WTC11 (cell line): ENCODE measurements around the gene NTRK2.

Experiments
- CTCF ChIP-seq: fragments of 200-600 bp; IDR thresholded peaks from 2 replicates; pipeline ENCODE4 v1.8.0; 2022; ENCODE audit warnings: antibody characterized with exemption
- ETV6 ChIP-seq: sonication (generic); formaldehyde crosslinking; IDR thresholded peaks from 2 replicates; pipeline ENCODE4 v1.8.1; 2022; ENCODE audit warnings: mild to moderate bottlenecking, missing genetic modification reagents
- FOXP1 ChIP-seq: sonication (generic); formaldehyde crosslinking; IDR thresholded peaks from 2 replicates; pipeline ENCODE4 v1.8.0; 2022; ENCODE audit warnings: missing genetic modification reagents, mild to moderate bottlenecking, moderate library complexity, borderline replicate concordance
- MLX ChIP-seq: sonication (generic); formaldehyde crosslinking; IDR thresholded peaks from 2 replicates; pipeline ENCODE4 v1.8.1; 2023; ENCODE audit warnings: mild to moderate bottlenecking, missing genetic modification reagents, moderate library complexity
- RORB ChIP-seq: fragments of 250-450 bp; sonication (Bioruptor Pico); IDR thresholded peaks from 2 replicates; pipeline ENCODE4 v1.9.0; 2021; ENCODE audit warnings: mild to moderate bottlenecking
- SP1 ChIP-seq: sonication (generic); formaldehyde crosslinking; conservative IDR thresholded peaks from 2 replicates; pipeline ENCODE4 v1.8.1; 2022; ENCODE audit warnings: missing genetic modification reagents
- TCF7 ChIP-seq: sonication (generic); formaldehyde crosslinking; IDR thresholded peaks from 2 replicates; pipeline ENCODE4 v1.8.0; 2022; ENCODE audit warnings: mild to moderate bottlenecking, low read depth, missing genetic modification reagents, moderate library complexity
- USF1 ChIP-seq: sonication (generic); formaldehyde crosslinking; IDR thresholded peaks from 2 replicates; pipeline ENCODE4 v1.8.0; 2022; ENCODE audit warnings: mild to moderate bottlenecking, missing genetic modification reagents
- ZNF317 ChIP-seq: sonication (generic); formaldehyde crosslinking; IDR thresholded peaks from 2 replicates; pipeline ENCODE4 v1.8.1; 2023; ENCODE audit warnings: low read depth, mild to moderate bottlenecking, moderate library complexity, missing genetic modification reagents, borderline replicate concordance

- TF ChIP-seq FOXP1 (no peak), CTCF (no peak), TCF7 (no peak), MLX (CRISPR knock-in tag) (no peak), RORB (CRISPR knock-in tag) (no peak), SP1 (CRISPR knock-in tag) (no peak), USF1 (CRISPR knock-in tag) (no peak), ZNF317 (CRISPR knock-in tag) (no peak), ETV6 (CRISPR knock-in tag) (no peak)
Measured at GRCh38 chr9:84791643-84792042, 122.1 kb downstream of the NTRK2 start.
